ENCODE results near the gene POLR2C. TPM values are rescaled to one million over a fixed set of nuclear protein-coding genes. Genes with fewer than 3 reads are reported as not detected.
A peak's percentile ranks its signal among the peaks of the same experiment; 100 is the strongest.

POLR2C gene
- total and polyA plus RNA-seq, 2 of the 13 experiments (the other 11 are each of a cell fraction or from before 2014, with no cell fraction given) = 104 to 216 TPM

- no peak for TF ChIP-seq TRIM22 (IDR thresholded peaks at IDR 0.05)
- TF ChIP-seq YY1 (IDR thresholded peaks at IDR 0.05; ENCODE audit: insufficient read depth, insufficient replicate concordance, low read depth, low read length) = peak; percentile 89
- 0 out of 2 replicates have a peak, but pooled peaks have one; percentile 47 for TF ChIP-seq SOX13 (IDR thresholded peaks at IDR 0.05)
- peak in 1 of 2 experiments; percentile 75; a peak in 2 of 4 replicates for TF ChIP-seq SOX13 (CRISPR knock-in tag; conservative IDR thresholded peaks at IDR 0.05 in 1 of 2, IDR thresholded peaks at IDR 0.05 in 1 of 2)
- no peak for TF ChIP-seq PRPF4 (IDR thresholded peaks at IDR 0.05; ENCODE audit: low read depth, low read length, poor library complexity, severe bottlenecking)
- TF ChIP-seq HDAC6 (IDR thresholded peaks at IDR 0.05; ENCODE audit: low read depth, low read length) = no peak
- TF ChIP-seq PLSCR1 (CRISPR knock-in tag; IDR thresholded peaks at IDR 0.05; ENCODE audit: borderline replicate concordance) = no peak; the same call in 1 of the 2 replicates
- peak; percentile 74; the same call in 1 of the 2 replicates for TF ChIP-seq FOXJ3 (CRISPR knock-in tag; IDR thresholded peaks at IDR 0.05; ENCODE audit: borderline replicate concordance)
- TF ChIP-seq KAT2B (IDR thresholded peaks at IDR 0.05; ENCODE audit: borderline replicate concordance, low read depth, low read length) = no peak
- TF ChIP-seq DNMT3B (CRISPR knock-in tag; conservative IDR thresholded peaks at IDR 0.05) = peak; percentile 84
- TF ChIP-seq GTF3A (CRISPR knock-in tag; conservative IDR thresholded peaks at IDR 0.05) = no peak
- 0 out of 2 replicates have a peak, but pooled peaks have one; percentile 83 for TF ChIP-seq MYNN (CRISPR knock-in tag; IDR thresholded peaks at IDR 0.05; ENCODE audit: low read depth)
- TF ChIP-seq JUNB (CRISPR knock-in tag; IDR thresholded peaks at IDR 0.05; ENCODE audit: borderline replicate concordance) = no peak
- no peak for TF ChIP-seq TRIM24 (CRISPR knock-in tag; IDR thresholded peaks at IDR 0.05)
- TF ChIP-seq ETV6 (CRISPR knock-in tag; conservative IDR thresholded peaks at IDR 0.05) = peak; percentile 96
- TF ChIP-seq HNRNPL (IDR thresholded peaks at IDR 0.05; ENCODE audit: low read depth, low read length) = 0 out of 2 replicates have a peak, but pooled peaks have one; percentile 51
- TF ChIP-seq ZFP36L2 (CRISPR knock-in tag; IDR thresholded peaks at IDR 0.05) = 0 out of 2 replicates have a peak, but pooled peaks have one; percentile 92
- no peak for TF ChIP-seq PLRG1 (conservative IDR thresholded peaks at IDR 0.05)
- 0 out of 2 replicates have a peak, but pooled peaks have one; percentile 69 for TF ChIP-seq RBAK (CRISPR knock-in tag; IDR thresholded peaks at IDR 0.05)
- TF ChIP-seq AHR (CRISPR knock-in tag; IDR thresholded peaks at IDR 0.05) = peak; percentile 82; the same call in 1 of the 2 replicates
- TF ChIP-seq CBX5 (CRISPR knock-in tag; IDR thresholded peaks at IDR 0.05; ENCODE audit: borderline replicate concordance) = peak; percentile 99; the same call in 1 of the 2 replicates
- TF ChIP-seq ZNF567 (CRISPR knock-in tag; IDR thresholded peaks at IDR 0.05; ENCODE audit: borderline replicate concordance) = peak; percentile 90; the same call in 1 of the 2 replicates
- TF ChIP-seq SMC3 (IDR thresholded peaks at IDR 0.05; ENCODE audit: low read length) = peak; percentile 47; the same call in 1 of the 2 replicates
- no peak for TF ChIP-seq IKZF1 (IDR thresholded peaks at IDR 0.05)
- TF ChIP-seq ZNF510 (CRISPR knock-in tag; IDR thresholded peaks at IDR 0.05; ENCODE audit: low read depth) = peak; percentile 94; the same call in 1 of the 2 replicates
- peak; percentile 65 for TF ChIP-seq MXD1 (CRISPR knock-in tag; IDR thresholded peaks at IDR 0.05)
- 0 out of 2 replicates have a peak, but pooled peaks have one; percentile 85 for TF ChIP-seq ZNF10 (CRISPR knock-in tag; IDR thresholded peaks at IDR 0.05; ENCODE audit: borderline replicate concordance, low read depth)
- no peak for TF ChIP-seq ZNF496 (CRISPR knock-in tag; IDR thresholded peaks at IDR 0.05; ENCODE audit: insufficient replicate concordance)
- TF ChIP-seq ZNF124 (CRISPR knock-in tag; IDR thresholded peaks at IDR 0.05) = peak; percentile 95
Observed at GRCh38 chr16:57462209-57462977, at the start of gene POLR2C (continued).
